HCT116 (cell line): Measurements from ENCODE around the gene UQCRFS1. TPM values are rescaled to one million over a fixed set of nuclear protein-coding genes. Genes with fewer than 3 reads are reported as not detected.

Experiments
- ATAC-seq: fragments of 200-7000 bp; cut with Tn5 transposase; 2 replicates; pipeline ENCODE4 v1.9.1; 2020; ENCODE audit warnings: mild to moderate bottlenecking, moderate library complexity
- BruUV-seq: library from RNA; stranded (reverse); fragments of 400-500 nt; replicated peaks from 2 replicates; lab custom pipeline; 2021; lab: Mats Ljungman, UMichigan
- CTCF ChIA-PET: fragments of 300-600 bp; sonication (Branson Sonifier 250); formaldehyde crosslinking; loops from one replicate; lab custom pipeline; 2021; ENCODE audit warnings: antibody characterized with exemption; lab: Charles Lee
- POLR2A ChIA-PET: fragments of 300-600, 350-600 bp; sonication (Branson Sonifier 250); formaldehyde crosslinking; loops from one replicate; lab custom pipeline; 2021; ENCODE audit warnings: antibody characterized with exemption; lab: Charles Lee
- RAD21 ChIA-PET, 2 experiments: fragments of 300-600 bp; sonication (Branson Sonifier 250); formaldehyde crosslinking; loops; one replicate each; lab custom pipeline; 2023; ENCODE audit warnings: low total read pairs in 2 of 2; ENCODE audit not compliant: uncharacterized antibody in 2 of 2, unreplicated experiment in 2 of 2, low non-redundant PET in 1 of 2; lab: Charles Lee
- DNase-seq: peaks from one replicate; pipeline ENCODE4 v3.0.0-alpha.2; 2010; ENCODE audit warnings: low read depth, low spot score
- H2AFZ ChIP-seq: fragments of 200-600 bp; shearing (Covaris generic), sonication (generic); 2 replicates; pipeline ENCODE4 v1.6.1; 2017; ENCODE audit warnings: low read depth, mixed run types, mixed read lengths, antibody characterized with exemption, low read length; ENCODE audit not compliant: poor library complexity, severe bottlenecking
- H3K27ac ChIP-seq: 2 replicates; pipeline ENCODE4 v1.5.1; 2012; ENCODE audit warnings: low read depth, low read length
- H3K27me3 ChIP-seq: fragments of 200-600 bp; sonication (generic); 2 replicates; pipeline ENCODE4 v1.6.1; 2016; ENCODE audit warnings: mixed run types, low read length, mixed read lengths; ENCODE audit not compliant: insufficient read depth
- H3K36me3 ChIP-seq, 2 experiments: fragments of 200-500 bp in 1 of 2; fragments of 200-600 bp in 1 of 2; sonication (Bioruptor generic) in 1 of 2; sonication (generic) in 1 of 2; 2 replicates each; pipeline versions ENCODE4 v1.5.1 to v1.6.1; 2014 to 2016; ENCODE audit warnings: low read length in 2 of 2, inconsistent platforms in 1 of 2, mixed read lengths in 1 of 2, mixed run types in 1 of 2; ENCODE audit not compliant: insufficient read depth in 2 of 2, control insufficient read depth in 1 of 2
- H3K4me1 ChIP-seq, 2 experiments: fragments of 200-600 bp in 1 of 2; sonication (generic) in 1 of 2; 2 replicates each; pipeline versions ENCODE4 v1.5.1 to v1.6.1; 2012 to 2017; ENCODE audit warnings: low read length in 2 of 2, inconsistent platforms in 1 of 2, mild to moderate bottlenecking in 1 of 2, mixed read lengths in 1 of 2, mixed run types in 1 of 2, moderate library complexity in 1 of 2; ENCODE audit not compliant: insufficient read depth in 2 of 2, control insufficient read depth in 1 of 2
- H3K4me2 ChIP-seq: fragments of 200-600 bp; sonication (generic); 2 replicates; pipeline ENCODE4 v1.6.1; 2017; ENCODE audit warnings: mixed run types, low read length, mixed read lengths
- H3K4me3 ChIP-seq, 2 experiments: fragments of 200-600 bp in 1 of 2; sonication (generic) in 1 of 2; replicated peaks in 1 of 2; 2 replicates each; pipeline ENCODE4 v1.5.1; 2011 to 2016; ENCODE audit warnings: low read length in 2 of 2, control low read depth in 1 of 2, low read depth in 1 of 2, mild to moderate bottlenecking in 1 of 2, mixed read lengths in 1 of 2, mixed run types in 1 of 2
- H3K79me2 ChIP-seq: fragments of 200-600 bp; sonication (generic); 2 replicates; pipeline ENCODE4 v1.6.1; 2017; ENCODE audit warnings: mild to moderate bottlenecking, mixed run types, low read length, moderate library complexity, mixed read lengths; ENCODE audit not compliant: insufficient read depth
- H3K9ac ChIP-seq: fragments of 200-600 bp; sonication (generic); 2 replicates; pipeline ENCODE4 v1.6.1; 2016; ENCODE audit warnings: low read length, mixed read lengths
- H3K9me2 ChIP-seq: fragments of 200-600 bp; sonication (generic), shearing (Covaris generic); 2 replicates; pipeline ENCODE4 v1.6.1; 2017; ENCODE audit warnings: mixed run types, mild to moderate bottlenecking, moderate library complexity; ENCODE audit not compliant: insufficient read depth
- H3K9me3 ChIP-seq, 2 experiments: fragments of 200-500 bp in 1 of 2; fragments of 200-600 bp in 1 of 2; sonication (Bioruptor generic) in 1 of 2; sonication (generic) in 1 of 2; 2 replicates each; pipeline ENCODE4 v1.6.1; 2014 to 2017; ENCODE audit warnings: low read length in 2 of 2, mixed read lengths in 2 of 2, inconsistent platforms in 1 of 2, low read depth in 1 of 2, mild to moderate bottlenecking in 1 of 2, mixed run types in 1 of 2, moderate library complexity in 1 of 2; ENCODE audit not compliant: control insufficient read depth in 1 of 2, insufficient read depth in 1 of 2
- H4K20me1 ChIP-seq: fragments of 200-600 bp; sonication (generic), shearing (Covaris generic); 2 replicates; pipeline ENCODE4 v1.6.1; 2017; ENCODE audit warnings: mixed run types, mild to moderate bottlenecking, moderate library complexity; ENCODE audit not compliant: insufficient read depth
- ATF3 ChIP-seq: IDR thresholded peaks from 2 replicates; pipeline ENCODE4 v1.6.1; 2012
- CBX3 ChIP-seq: IDR thresholded peaks from 2 replicates; pipeline ENCODE4 v1.6.1; 2012; ENCODE audit warnings: low read depth
- FOSL1 ChIP-seq: IDR thresholded peaks from 2 replicates; pipeline ENCODE4 v1.6.1; 2012; ENCODE audit warnings: low read depth
- MAX ChIP-seq: IDR thresholded peaks from 2 replicates; pipeline ENCODE4 v1.6.1; 2012
- POLR2AphosphoS5 ChIP-seq: IDR thresholded peaks from 2 replicates; pipeline ENCODE4 v1.6.1; 2011; ENCODE audit warnings: mild to moderate bottlenecking, low read depth, low read length, moderate library complexity
- RAD21 ChIP-seq: IDR thresholded peaks from 2 replicates; pipeline ENCODE4 v1.6.1; 2012; ENCODE audit warnings: low read depth, mild to moderate bottlenecking
- REST ChIP-seq: IDR thresholded peaks from 2 replicates; pipeline ENCODE4 v1.6.1; 2012; ENCODE audit warnings: low read depth
- SRF ChIP-seq: IDR thresholded peaks from 2 replicates; pipeline ENCODE4 v1.6.1; 2012; ENCODE audit warnings: low read depth
- TCF7L2 ChIP-seq: IDR thresholded peaks from 2 replicates; pipeline ENCODE4 v1.7.0; 2011; ENCODE audit warnings: borderline replicate concordance, inconsistent platforms; ENCODE audit not compliant: insufficient read depth, insufficient read length; ENCODE audit errors: extremely low read depth
- ZBTB33 ChIP-seq: IDR thresholded peaks from 2 replicates; pipeline ENCODE4 v1.6.1; 2011; ENCODE audit warnings: mild to moderate bottlenecking, low read length, moderate library complexity; ENCODE audit not compliant: insufficient replicate concordance; ENCODE audit errors: extremely low read depth
- ZFX ChIP-seq: fragments of 450-650 bp; IDR thresholded peaks from 2 replicates; pipeline ENCODE4 v1.6.1; 2017
- ZNF274 ChIP-seq: fragments of 200-500 bp; sonication (Bioruptor generic); IDR thresholded peaks from 2 replicates; pipeline ENCODE4 v1.6.1; 2014; ENCODE audit warnings: mild to moderate bottlenecking, low read depth, low read length, inconsistent platforms
- intact Hi-C: fragments of 100-400 bp; cut with micrococcal nuclease; formaldehyde crosslinking; loops from 2 replicates; pipeline ENCODE4 v1.10.0; 2022
- total RNA-seq: library from RNA; stranded (reverse); gene quantifications from one replicate; pipeline ENCODE4 v1.2.1, GENCODE V29; 2021; ENCODE audit not compliant: unreplicated experiment

UQCRFS1 gene
- total RNA-seq, 1 experiment from 2014 or later = 45.8 TPM

GRCh38 chr19:29215322-29215845, 2.4 kb upstream of the UQCRFS1 start:
- ChIA-PET POLR2A (no interaction called here), RAD21 (no interaction called here), CTCF (no interaction called here)
- TF ChIP-seq ZNF274 (no peak), SRF (no peak), TCF7L2 (no peak), FOSL1 (no peak), ATF3 (no peak), POLR2AphosphoS5 (no peak), RAD21 (no peak)
- Histone ChIP-seq H3K79me2 (peaks cover 25% of the 10 kb centered on the region), H3K9ac (no peak overlapping the region), H2AFZ (no peak overlapping the region), H3K9me3 (no peaks in the 10 kb centered on the region), H3K4me2 (no peak overlapping the region), H3K4me3 (no peak overlapping the region), H4K20me1 (no peaks in the 10 kb centered on the region), H3K9me2 (no peaks in the 10 kb centered on the region), H3K4me1 (peaks cover 3 to 16% of the 10 kb centered on the region in 2 experiments; a peak in 3 of 4 replicates), H3K27ac (no peak overlapping the region), H3K27me3 (peaks cover 25% of the 10 kb centered on the region), H3K36me3 (0 out of 4 replicates have a peak, but pooled peaks cover 0 to 3% of the 10 kb centered on the region in 2 experiments)
- DNase-seq (no peak), ATAC-seq (no peak)
- intact Hi-C loops = no loop called here
- BruUV-seq = no TSS peak

GRCh38 chr19:29214411-29214810, 1.5 kb upstream of the UQCRFS1 start:
- Histone ChIP-seq H3K36me3 (0 out of 4 replicates have a peak, but pooled peaks cover 0 to 3% of the 10 kb centered on the region in 2 experiments), H3K79me2 (peaks cover 34% of the 10 kb centered on the region), H3K9me3 (no peaks in the 10 kb centered on the region), H3K9me2 (no peaks in the 10 kb centered on the region), H3K27ac (no peak overlapping the region), H3K4me1 (peaks cover 3 to 16% of the 10 kb centered on the region in 2 experiments; a peak in 3 of 4 replicates), H4K20me1 (peaks cover 3% of the 10 kb centered on the region; the same call in 1 of the 2 replicates), H3K27me3 (peaks cover 18% of the 10 kb centered on the region), H3K9ac (no peak overlapping the region), H2AFZ (no peak overlapping the region), H3K4me3 (no peak overlapping the region), H3K4me2 (no peak overlapping the region)
- POLR2A ChIA-PET = no interaction called here
- DNase-seq (no peak), ATAC-seq (no peak)
- no TSS peak for BruUV-seq
- CTCF ChIA-PET = interaction anchor here (1.4 kb wide), 1 partner anchor 13 kb away, joined by 3 read pairs; no protein-coding TSS in a partner anchor
- RAD21 ChIA-PET = no interaction called here
- intact Hi-C loops = no loop called here
- no peak for TF ChIP-seq ATF3
- TF ChIP-seq FOSL1 = no peak
- no peak for TF ChIP-seq ZFX
- TF ChIP-seq ZNF274 = no peak
- TF ChIP-seq REST = no peak
- TF ChIP-seq ZBTB33 = no peak
- TF ChIP-seq RAD21 = no peak
- TF ChIP-seq MAX = no peak
- TF ChIP-seq CBX3 = no peak
